C4-2B (cell line): ENCODE measurements around the gene CXXC5.

ENCODE experiments used
- CTCF ChIP-seq: fragments of 450-650 bp; conservative IDR thresholded peaks from 2 replicates; pipeline ENCODE4 v1.5.1; 2017; ENCODE audit warnings: mild to moderate bottlenecking
- ZFX ChIP-seq: fragments of 450-650 bp; IDR thresholded peaks from 2 replicates; pipeline ENCODE4 v1.6.1; 2017

- TF ChIP-seq CTCF, result no peak
- no peak for TF ChIP-seq ZFX
Observed at GRCh38 chr5:139634028-139634325, 14.2 kb upstream of the CXXC5 start.
